GM18520 (cell line): ENCODE measurements around the gene GPR17.

ENCODE experiments used
- ATAC-seq: cut with Tn5 transposase; IDR thresholded peaks from one replicate; pipeline ENCODE4 v1.9.1; 2021; ENCODE audit not compliant: unreplicated experiment

GPR17 gene

GRCh38 chr2:127629637-127630036 is 16.3 kb upstream of the GPR17 start:
- ATAC-seq: no peak

- ATAC-seq: no peak
Observed at GRCh38 chr2:127630096-127630863, 15.7 kb upstream of the GPR17 start.

GRCh38 chr2:127630864-127631540 is 15.0 kb upstream of the GPR17 start:
- no peak for ATAC-seq

- no peak for ATAC-seq
Observed at GRCh38 chr2:127631541-127631996, 14.4 kb upstream of the GPR17 start.

- ATAC-seq: no peak
Observed at GRCh38 chr2:127631997-127632581, 13.9 kb upstream of the GPR17 start.

GRCh38 chr2:127632592-127633489 is 13.1 kb upstream of the GPR17 start:
- no peak for ATAC-seq

- no peak for ATAC-seq
Observed at GRCh38 chr2:127633556-127634065, 12.3 kb upstream of the GPR17 start.

- ATAC-seq: no peak
Observed at GRCh38 chr2:127634066-127634617, 11.8 kb upstream of the GPR17 start.

GRCh38 chr2:127634626-127635379 is 11.2 kb upstream of the GPR17 start:
- no peak for ATAC-seq

- ATAC-seq: no peak
Observed at GRCh38 chr2:127635380-127636237, 10.3 kb upstream of the GPR17 start.

- ATAC-seq: no peak
Observed at GRCh38 chr2:127636248-127637235, 9.4 kb upstream of the GPR17 start.

- no peak for ATAC-seq
Observed at GRCh38 chr2:127637236-127637630, 8.7 kb upstream of the GPR17 start.

- no peak for ATAC-seq
Observed at GRCh38 chr2:127637725-127638252, 8.2 kb upstream of the GPR17 start.

- no peak for ATAC-seq
Observed at GRCh38 chr2:127638361-127639110, 7.4 kb upstream of the GPR17 start.

GRCh38 chr2:127639111-127639474 is 6.9 kb upstream of the GPR17 start:
- no peak for ATAC-seq

GRCh38 chr2:127640082-127641072 is 5.6 kb upstream of the GPR17 start:
- no peak for ATAC-seq
